IPS-18a (cell line): ENCODE measurements around the gene ZFP82.

Experiments
- H3K27ac ChIP-seq: one replicate; pipeline ENCODE4 v1.5.1; 2013; ENCODE audit warnings: low read length
- H3K27me3 ChIP-seq: one replicate; pipeline ENCODE4 v1.6.1; 2013; ENCODE audit warnings: mild to moderate bottlenecking, low read length; ENCODE audit not compliant: control insufficient read depth, insufficient read depth
- H3K36me3 ChIP-seq: one replicate; pipeline ENCODE4 v1.6.1; 2013; ENCODE audit warnings: low read depth, low read length; ENCODE audit not compliant: control insufficient read depth
- H3K4me1 ChIP-seq: one replicate; pipeline ENCODE4 v1.6.1; 2013; ENCODE audit warnings: low read depth, low read length; ENCODE audit not compliant: control insufficient read depth
- H3K4me3 ChIP-seq: one replicate; pipeline ENCODE4 v1.5.1; 2013; ENCODE audit warnings: low read length
- H3K9ac ChIP-seq: one replicate; pipeline ENCODE4 v1.6.1; 2013; ENCODE audit warnings: mild to moderate bottlenecking, low read length, moderate library complexity
- H3K9me3 ChIP-seq: one replicate; pipeline ENCODE4 v1.6.1; 2013; ENCODE audit warnings: low read depth, low read length; ENCODE audit not compliant: control insufficient read depth

ZFP82 gene

DNA sequence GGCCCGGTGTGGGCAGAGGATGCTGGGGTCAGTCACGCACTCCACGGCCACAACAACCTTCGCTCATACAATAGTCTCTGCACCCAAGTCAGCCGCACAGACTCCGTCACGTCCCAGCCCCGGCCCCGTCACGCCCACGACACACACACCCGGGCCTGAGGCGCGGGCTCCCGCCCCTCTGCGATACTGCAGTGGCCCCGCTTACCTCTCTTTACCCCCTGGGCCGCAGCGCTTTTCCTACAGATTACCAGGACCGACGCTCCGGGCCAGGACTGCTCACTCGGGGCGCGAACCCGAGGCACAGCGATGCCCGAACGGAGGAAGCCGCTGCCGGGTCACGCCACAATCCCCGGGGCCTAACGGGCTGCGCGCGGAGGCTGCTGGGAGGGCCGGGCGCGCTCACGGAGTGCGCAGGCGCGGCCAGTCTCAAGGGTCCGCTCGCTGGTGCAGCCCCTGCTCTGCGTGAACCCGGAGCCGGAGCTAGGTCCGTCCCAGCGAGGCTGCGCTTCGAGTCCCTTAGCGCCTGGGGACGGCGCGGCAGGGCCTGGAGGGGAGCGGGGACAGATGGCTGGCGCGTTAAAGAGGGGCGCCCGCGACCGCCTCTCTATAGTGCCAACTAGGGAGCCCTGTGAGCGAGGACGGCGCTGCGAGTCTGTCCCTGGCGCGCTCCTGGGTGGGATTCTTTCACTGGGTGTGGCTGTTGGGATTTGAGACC, at the start of gene ZFP82:
TSS of gene ZFP82 (minus strand) at position 358 of the 715 bp plus-strand sequence. CDS start 8,855 bp downstream, outside the sequence.
- Histone ChIP-seq H3K27ac (no peak within 1 kb of the TSS), H3K4me1 (no peaks in the 10 kb centered on the region), H3K4me3 (peak within 1 kb of the TSS; percentile 85), H3K27me3 (peaks cover 4% of the 10 kb centered on the region), H3K9me3 (no peaks in the 10 kb centered on the region), H3K36me3 (peaks cover 5% of the 10 kb centered on the region), H3K9ac (peak within 1 kb of the TSS; percentile 82)

DNA sequence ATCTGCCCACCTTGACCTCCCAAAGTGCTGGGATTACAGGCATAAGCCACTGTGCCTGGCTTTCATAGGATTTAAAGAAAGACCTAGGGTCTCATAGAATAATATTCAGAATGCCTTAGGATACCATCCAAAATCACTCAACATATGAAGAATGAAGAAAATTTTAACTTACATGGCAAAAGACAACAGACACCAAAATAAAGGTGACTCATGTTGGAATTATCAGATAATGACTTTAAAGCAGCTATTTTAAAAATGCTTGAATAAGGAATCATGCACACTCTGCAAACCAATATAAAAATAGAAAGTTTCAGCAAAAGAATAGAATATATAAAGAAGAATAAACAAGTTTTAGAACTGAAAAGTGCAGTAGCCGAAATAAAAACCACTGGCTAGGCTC, 41.6 kb upstream of the ZFP82 start:
- Histone ChIP-seq H3K4me3 (no peak overlapping the region), H3K9ac (no peak overlapping the region), H3K27me3 (no peaks in the 10 kb centered on the region), H3K4me1 (no peaks in the 10 kb centered on the region), H3K36me3 (peaks cover under 1% of the 10 kb centered on the region), H3K9me3 (no peaks in the 10 kb centered on the region), H3K27ac (no peak overlapping the region)

DNA sequence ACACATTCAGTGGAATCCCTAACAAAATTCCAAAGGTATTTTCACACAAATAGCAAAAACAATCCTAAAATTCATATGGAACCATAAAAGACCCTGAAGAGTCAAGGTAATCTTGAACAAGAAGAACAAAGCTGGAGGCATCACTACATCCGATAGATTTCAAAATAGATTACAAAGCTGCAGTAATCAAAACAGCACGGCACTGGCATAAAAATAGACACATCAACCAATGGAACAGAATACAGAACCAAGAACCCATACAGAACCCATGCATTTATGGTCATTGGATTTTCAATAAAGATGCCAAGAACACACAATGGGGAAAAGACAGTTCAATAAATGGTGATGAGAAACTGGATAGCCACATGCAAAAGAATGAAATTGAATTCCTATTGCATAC, 38.4 kb upstream of the ZFP82 start:
- Histone ChIP-seq H3K27me3 (no peaks in the 10 kb centered on the region), H3K4me3 (no peak overlapping the region), H3K4me1 (no peaks in the 10 kb centered on the region), H3K27ac (no peak overlapping the region), H3K9me3 (peaks cover 3% of the 10 kb centered on the region), H3K36me3 (peaks cover 6% of the 10 kb centered on the region), H3K9ac (no peak overlapping the region)

DNA sequence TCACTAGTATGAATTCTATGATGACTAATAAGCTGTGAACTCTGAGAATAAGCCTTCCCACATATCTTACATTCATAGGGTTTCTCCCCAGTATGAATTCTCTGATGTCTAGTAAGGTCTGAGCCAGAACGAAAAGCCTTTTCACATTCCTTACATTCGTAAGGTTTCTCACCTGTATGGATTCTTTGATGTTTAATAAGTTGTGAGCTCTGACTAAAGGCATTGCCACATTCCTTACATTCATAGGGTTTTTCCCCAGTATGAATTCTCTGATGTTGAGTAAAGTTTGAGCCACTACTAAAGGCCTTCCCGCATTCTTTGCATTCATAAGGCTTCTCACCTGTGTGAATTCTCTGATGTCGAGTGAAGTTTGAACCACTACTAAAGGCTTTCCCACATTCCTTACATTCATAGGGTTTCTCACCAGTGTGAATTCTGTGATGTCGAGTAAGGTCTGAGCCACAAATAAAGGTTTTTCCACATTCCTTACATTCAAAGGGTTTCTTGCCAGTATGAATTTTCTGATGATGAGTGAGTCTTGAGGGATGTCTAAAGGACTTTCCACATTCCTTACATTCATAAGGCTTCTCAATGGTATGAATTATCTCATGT, 30.7 kb upstream of the ZFP82 start:
- Histone ChIP-seq H3K4me1 (no peaks in the 10 kb centered on the region), H3K4me3 (no peak overlapping the region), H3K9ac (no peak overlapping the region), H3K27me3 (no peaks in the 10 kb centered on the region), H3K36me3 (peaks cover 42% of the 10 kb centered on the region), H3K27ac (no peak overlapping the region), H3K9me3 (peaks cover 51% of the 10 kb centered on the region)

DNA sequence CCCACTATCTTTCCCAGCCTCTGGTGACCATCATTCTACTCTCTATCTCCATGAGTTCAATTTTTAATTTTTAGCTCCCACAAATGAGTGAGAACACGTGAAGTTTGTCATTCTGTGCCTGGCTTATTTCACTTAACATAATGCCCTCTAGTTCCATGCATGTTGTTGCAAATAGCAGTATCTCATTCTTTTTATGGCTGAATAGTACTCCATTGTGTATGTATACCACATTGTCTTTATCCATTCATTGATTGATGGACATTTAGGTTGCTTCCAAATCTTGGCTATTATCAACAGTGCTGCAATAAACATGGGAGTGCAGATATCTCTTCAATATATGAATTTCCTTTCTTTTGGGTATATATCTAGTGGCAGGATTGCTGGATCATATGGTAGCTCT, 22.9 kb upstream of the ZFP82 start:
- no peaks in the 10 kb centered on the region for H3K27me3 ChIP-seq
- H3K4me1 ChIP-seq: no peaks in the 10 kb centered on the region
- H3K4me3 ChIP-seq: no peak overlapping the region
- H3K27ac ChIP-seq: no peak overlapping the region
- no peaks in the 10 kb centered on the region for H3K36me3 ChIP-seq
- no peak overlapping the region for H3K9ac ChIP-seq
- H3K9me3 ChIP-seq: peaks cover 9% of the 10 kb centered on the region

DNA sequence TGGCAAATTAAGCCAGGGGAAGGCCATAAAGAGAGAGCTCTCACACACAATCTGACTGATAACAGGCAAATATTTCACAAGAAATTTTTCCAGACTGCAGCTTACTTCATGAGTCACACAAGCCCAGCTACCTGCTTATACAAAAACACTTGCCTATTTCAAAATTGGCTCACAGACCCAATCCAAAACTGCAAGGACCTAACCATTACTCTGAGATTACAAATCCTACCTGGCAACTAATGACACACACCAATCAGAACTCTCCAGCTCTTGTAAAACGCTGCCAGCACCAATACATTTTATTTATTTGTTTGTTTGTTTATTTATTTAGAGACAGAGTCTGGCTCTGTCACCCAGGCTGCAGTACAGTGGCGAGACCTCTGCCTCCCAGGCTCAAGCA, 18.1 kb upstream of the ZFP82 start:
- peaks cover 2% of the 10 kb centered on the region for H3K9me3 ChIP-seq
- H3K4me1 ChIP-seq: no peaks in the 10 kb centered on the region
- H3K36me3 ChIP-seq: no peaks in the 10 kb centered on the region
- no peak overlapping the region for H3K4me3 ChIP-seq
- no peak overlapping the region for H3K27ac ChIP-seq
- no peaks in the 10 kb centered on the region for H3K27me3 ChIP-seq
- H3K9ac ChIP-seq: no peak overlapping the region

DNA sequence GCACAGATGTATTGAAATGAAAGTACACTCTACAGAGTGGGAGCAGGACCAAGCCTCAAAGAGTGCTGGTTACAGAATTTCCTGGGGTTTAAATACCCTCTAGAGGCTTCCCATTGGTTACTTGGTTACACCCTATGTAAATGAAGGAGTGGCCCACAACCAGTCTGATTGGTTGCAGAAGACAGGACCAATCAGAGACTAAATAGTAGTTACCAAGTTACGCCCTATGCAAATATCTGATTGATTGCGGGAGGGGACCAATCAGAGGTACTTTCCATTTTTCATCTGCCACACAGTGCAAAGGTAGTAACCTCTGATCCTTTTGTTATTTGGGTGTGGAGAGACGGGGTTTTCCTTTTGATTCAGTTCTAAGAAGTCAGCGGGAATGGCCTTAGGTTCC, 5.5 kb upstream of the ZFP82 start:
- no peak overlapping the region for H3K4me3 ChIP-seq
- H3K27ac ChIP-seq: no peak overlapping the region
- peaks cover 3% of the 10 kb centered on the region for H3K27me3 ChIP-seq
- H3K36me3 ChIP-seq: no peaks in the 10 kb centered on the region
- H3K4me1 ChIP-seq: no peaks in the 10 kb centered on the region
- no peaks in the 10 kb centered on the region for H3K9me3 ChIP-seq
- H3K9ac ChIP-seq: no peak overlapping the region

DNA sequence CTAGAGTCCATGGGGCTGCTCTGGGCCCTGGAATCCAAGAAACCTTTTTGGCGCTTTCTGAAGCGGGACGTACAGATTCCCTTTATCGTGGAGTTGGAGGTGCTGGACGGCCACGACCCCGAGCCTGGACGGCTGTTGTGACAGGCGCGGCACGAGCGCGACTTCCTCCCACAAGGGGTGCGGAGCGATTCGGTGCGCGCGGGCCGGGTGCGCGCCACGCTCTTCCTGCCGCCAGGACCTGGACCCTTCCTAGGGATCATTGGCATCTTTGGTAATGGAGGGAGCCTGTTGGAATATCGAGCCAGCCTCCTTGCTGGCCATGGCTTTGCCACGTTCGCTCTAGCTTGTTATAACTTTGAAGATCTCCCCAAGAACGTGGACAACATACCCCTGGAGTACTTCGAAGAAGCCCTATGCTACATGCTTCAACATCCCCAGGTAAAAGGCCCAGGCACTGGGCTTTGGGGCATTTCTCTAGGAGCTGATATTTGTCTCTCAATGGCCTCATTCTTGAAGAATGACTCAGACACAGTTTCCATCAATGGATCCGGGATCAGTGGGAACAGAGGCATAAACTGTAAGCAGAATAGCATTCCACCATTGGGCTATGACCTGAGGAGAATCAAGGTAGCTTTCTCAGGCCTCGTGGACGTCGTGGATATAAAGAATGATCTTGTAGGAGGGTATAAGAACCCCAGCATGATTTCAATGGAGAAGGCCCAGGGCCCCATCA, 3.5 kb upstream of the ZFP82 start:
- Histone ChIP-seq H3K9ac (no peak overlapping the region), H3K4me1 (no peaks in the 10 kb centered on the region), H3K27ac (no peak overlapping the region), H3K4me3 (no peak overlapping the region), H3K9me3 (no peaks in the 10 kb centered on the region), H3K27me3 (peaks cover 4% of the 10 kb centered on the region), H3K36me3 (no peaks in the 10 kb centered on the region)

DNA sequence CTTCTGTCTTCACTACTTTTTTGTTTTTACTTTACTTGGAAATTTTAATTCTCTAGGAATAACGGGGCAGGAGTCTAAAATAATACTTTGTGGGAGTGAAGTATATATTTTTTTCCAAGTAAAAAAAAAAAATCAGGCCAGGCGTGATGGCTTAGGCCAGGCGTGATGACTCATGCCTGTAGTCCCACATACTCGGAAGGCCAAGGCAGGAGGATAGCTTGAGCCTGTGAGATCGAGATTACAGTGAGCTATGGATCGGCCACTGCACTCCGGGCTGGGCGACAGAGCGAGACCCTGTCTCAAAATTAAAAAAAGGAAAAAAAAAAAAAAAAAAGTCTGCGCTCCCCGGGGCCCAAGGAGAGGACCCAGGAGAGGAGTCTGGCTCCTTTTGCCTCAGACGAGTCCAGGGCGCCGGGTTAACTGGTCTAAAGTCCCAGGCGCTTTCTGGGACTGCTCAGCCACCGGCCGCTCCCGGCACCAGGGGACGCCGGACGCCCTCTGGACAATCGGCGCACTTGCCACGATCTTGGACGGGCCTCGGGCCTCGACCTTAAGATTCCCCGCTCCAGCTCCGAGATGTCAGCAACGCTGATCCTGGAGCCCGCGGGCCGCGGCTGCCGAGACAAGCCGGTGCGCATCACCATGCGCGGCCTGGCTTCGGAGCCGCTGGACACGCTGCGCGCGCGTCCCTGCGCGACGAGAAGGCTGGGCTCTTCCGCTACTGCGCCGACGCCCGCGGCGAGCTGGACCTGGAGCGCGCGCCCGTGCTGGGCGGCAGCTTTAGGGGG, 2.7 kb upstream of the ZFP82 start:
- no peak overlapping the region for H3K4me3 ChIP-seq
- H3K27me3 ChIP-seq: peaks cover 4% of the 10 kb centered on the region
- H3K9me3 ChIP-seq: no peaks in the 10 kb centered on the region
- H3K4me1 ChIP-seq: no peaks in the 10 kb centered on the region
- H3K36me3 ChIP-seq: no peaks in the 10 kb centered on the region
- H3K27ac ChIP-seq: no peak overlapping the region
- H3K9ac ChIP-seq: no peak overlapping the region

DNA sequence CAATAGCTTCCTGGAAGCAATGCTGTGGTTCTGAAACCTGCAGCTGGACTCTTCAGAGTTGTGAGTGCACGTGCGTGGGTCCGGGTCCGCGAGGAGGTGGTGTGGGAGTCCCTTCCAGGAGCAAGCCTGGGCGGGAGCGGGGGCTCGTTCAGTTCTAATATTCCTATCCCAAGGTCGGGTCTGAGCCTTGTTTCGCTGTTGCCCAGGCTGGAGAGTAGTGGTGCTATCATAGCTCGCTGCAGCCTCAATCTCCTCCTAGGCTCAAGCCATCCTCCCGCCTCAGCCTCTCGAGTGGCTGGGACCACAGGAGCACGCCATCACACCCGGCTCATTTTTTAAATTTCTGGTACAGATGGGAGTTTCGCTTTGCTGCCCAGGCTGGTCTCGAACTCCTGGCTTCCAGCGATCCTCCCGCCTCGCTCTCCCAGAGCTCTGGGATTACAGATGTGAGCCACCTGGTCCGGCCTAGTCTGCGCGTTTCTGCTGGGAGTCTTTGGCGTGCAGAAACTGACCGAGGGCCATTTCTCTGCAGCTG, 625 bp downstream of the ZFP82 start:
- Histone ChIP-seq H3K9me3 (no peaks in the 10 kb centered on the region), H3K27me3 (peaks cover 4% of the 10 kb centered on the region), H3K9ac (peak overlapping the region; percentile 82), H3K4me3 (peak overlapping the region; percentile 85), H3K27ac (no peak overlapping the region), H3K4me1 (no peaks in the 10 kb centered on the region), H3K36me3 (peaks cover 10% of the 10 kb centered on the region)

DNA sequence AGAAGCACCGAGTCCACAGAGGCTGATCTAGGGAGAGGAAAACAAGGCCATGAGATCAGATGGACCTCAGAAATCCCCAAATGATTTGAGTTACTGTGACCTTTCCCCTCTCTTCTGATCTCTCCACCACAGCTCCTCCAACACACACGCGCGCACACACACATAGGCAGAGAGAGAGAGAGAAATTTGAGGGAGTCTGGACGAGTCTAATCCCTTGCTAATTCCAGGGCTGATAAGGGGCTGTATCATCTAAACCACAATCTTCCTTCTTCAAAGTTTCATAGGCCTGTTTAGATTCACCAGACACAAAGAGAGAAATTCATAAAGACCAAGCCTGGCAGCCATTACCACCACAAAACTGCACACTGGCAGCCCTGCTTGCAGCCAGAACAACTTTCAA, 8.6 kb downstream of the ZFP82 start:
- no peak overlapping the region for H3K4me3 ChIP-seq
- no peaks in the 10 kb centered on the region for H3K27me3 ChIP-seq
- H3K36me3 ChIP-seq: peaks cover 47% of the 10 kb centered on the region
- no peaks in the 10 kb centered on the region for H3K9me3 ChIP-seq
- H3K27ac ChIP-seq: no peak overlapping the region
- H3K9ac ChIP-seq: no peak overlapping the region
- H3K4me1 ChIP-seq: no peaks in the 10 kb centered on the region
